Gastroesophageal sphincter (tissue), 3 donors: Measurements from ENCODE around the gene RINT1.

Experiments used
- CTCF ChIP-seq, 4 experiments: fragments of 200-600 bp in 2 of 4; fragments of 450-650 bp in 2 of 4; sonication (generic) in 1 of 4; IDR thresholded peaks; one replicate each; pipeline ENCODE4 v1.5.1; 2017 to 2019; ENCODE audit warnings: antibody characterized with exemption in 4 of 4, mild to moderate bottlenecking in 2 of 4, moderate library complexity in 2 of 4
- POLR2A ChIP-seq, 2 donors: fragments of 450-650 bp; IDR thresholded peaks; one replicate each; pipeline ENCODE4 v1.6.1; 2017; ENCODE audit warnings: antibody characterized with exemption in 2 of 2, mild to moderate bottlenecking in 2 of 2, moderate library complexity in 1 of 2
- POLR2AphosphoS5 ChIP-seq: sonication (generic); formaldehyde crosslinking; IDR thresholded peaks from one replicate; pipeline ENCODE4 v1.6.1; 2017; ENCODE audit warnings: antibody characterized with exemption

GRCh38 chr7:105571891-105572290, 39.9 kb downstream of the RINT1 start:
- no peak for TF ChIP-seq CTCF (IDR thresholded peaks at IDR 0.05)
- no peak for TF ChIP-seq POLR2AphosphoS5
- no peak for TF ChIP-seq POLR2A (IDR thresholded peaks at IDR 0.05)
